Neutrophil (primary cell): Measurements from ENCODE around the gene BRD7.

Source experiments
- H3K27ac ChIP-seq: fragments of 200-600 bp; sonication (generic); 2 replicates; pipeline ENCODE4 v1.5.1; 2016; ENCODE audit warnings: mild to moderate bottlenecking, moderate library complexity
- H3K27me3 ChIP-seq: fragments of 200-600 bp; sonication (generic); 2 replicates; pipeline ENCODE4 v1.6.0; 2016; ENCODE audit warnings: mild to moderate bottlenecking
- H3K36me3 ChIP-seq: fragments of 200-600 bp; sonication (generic); 2 replicates; pipeline ENCODE4 v1.5.1; 2017
- H3K4me1 ChIP-seq, 2 experiments: fragments of 200-600 bp in 1 of 2; sonication (generic) in 1 of 2; 1 replicate in 1 of 2; 2 replicates in 1 of 2; pipeline versions ENCODE4 v1.5.1 to v1.6.1; 2013 to 2016; ENCODE audit warnings: low read depth in 1 of 2, low read length in 1 of 2, mild to moderate bottlenecking in 1 of 2, moderate library complexity in 1 of 2; ENCODE audit not compliant: control insufficient read depth in 1 of 2, insufficient read depth in 1 of 2
- H3K4me3 ChIP-seq, 2 experiments: fragments of 200-600 bp in 1 of 2; sonication (generic) in 1 of 2; 1 replicate in 1 of 2; 2 replicates in 1 of 2; pipeline ENCODE4 v1.5.1; 2013 to 2016; ENCODE audit warnings: low read depth in 1 of 2, low read length in 1 of 2, mild to moderate bottlenecking in 1 of 2, moderate library complexity in 1 of 2
- H3K9me3 ChIP-seq: fragments of 200-600 bp; sonication (generic); 2 replicates; pipeline ENCODE4 v1.5.1; 2016
- TF ChIP-seq, protein P1 (sequence below): fragments of 200-600 bp; sonication (generic); IDR thresholded peaks from 2 replicates; pipeline ENCODE4 v1.5.1; 2016; ENCODE audit warnings: antibody characterized with exemption

Gene BRD7

DNA sequence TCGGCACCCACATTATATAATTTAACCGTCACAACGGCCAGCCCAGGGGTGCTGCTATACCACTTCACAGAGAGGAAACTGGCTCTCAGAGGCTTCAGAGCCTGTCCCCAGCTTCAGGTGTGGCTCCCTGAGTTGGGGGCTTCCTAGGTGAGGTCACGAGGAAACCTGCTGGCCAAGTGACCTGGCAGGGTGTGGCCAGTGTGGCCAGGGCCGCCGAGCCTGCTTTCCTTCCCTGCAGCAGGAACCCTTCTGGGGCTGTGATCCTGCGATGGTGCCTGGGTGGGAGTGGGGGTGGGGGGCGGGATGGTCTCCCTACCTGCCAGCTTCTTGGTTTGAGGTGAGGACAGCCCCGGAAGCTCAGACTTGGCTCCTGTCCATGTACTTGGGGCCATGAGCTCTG is 62.5 kb downstream of the BRD7 start:
- no peaks in the 10 kb centered on the region for H3K27me3 ChIP-seq
- no peaks in the 10 kb centered on the region for H3K4me1 ChIP-seq
- no peak overlapping the region for H3K27ac ChIP-seq
- H3K9me3 ChIP-seq = no peaks in the 10 kb centered on the region
- no peak overlapping the region for H3K4me3 ChIP-seq
- TF ChIP-seq, protein P1, sequence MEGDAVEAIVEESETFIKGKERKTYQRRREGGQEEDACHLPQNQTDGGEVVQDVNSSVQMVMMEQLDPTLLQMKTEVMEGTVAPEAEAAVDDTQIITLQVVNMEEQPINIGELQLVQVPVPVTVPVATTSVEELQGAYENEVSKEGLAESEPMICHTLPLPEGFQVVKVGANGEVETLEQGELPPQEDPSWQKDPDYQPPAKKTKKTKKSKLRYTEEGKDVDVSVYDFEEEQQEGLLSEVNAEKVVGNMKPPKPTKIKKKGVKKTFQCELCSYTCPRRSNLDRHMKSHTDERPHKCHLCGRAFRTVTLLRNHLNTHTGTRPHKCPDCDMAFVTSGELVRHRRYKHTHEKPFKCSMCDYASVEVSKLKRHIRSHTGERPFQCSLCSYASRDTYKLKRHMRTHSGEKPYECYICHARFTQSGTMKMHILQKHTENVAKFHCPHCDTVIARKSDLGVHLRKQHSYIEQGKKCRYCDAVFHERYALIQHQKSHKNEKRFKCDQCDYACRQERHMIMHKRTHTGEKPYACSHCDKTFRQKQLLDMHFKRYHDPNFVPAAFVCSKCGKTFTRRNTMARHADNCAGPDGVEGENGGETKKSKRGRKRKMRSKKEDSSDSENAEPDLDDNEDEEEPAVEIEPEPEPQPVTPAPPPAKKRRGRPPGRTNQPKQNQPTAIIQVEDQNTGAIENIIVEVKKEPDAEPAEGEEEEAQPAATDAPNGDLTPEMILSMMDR = no peak
- H3K36me3 ChIP-seq = peaks cover 99% of the 10 kb centered on the region

DNA sequence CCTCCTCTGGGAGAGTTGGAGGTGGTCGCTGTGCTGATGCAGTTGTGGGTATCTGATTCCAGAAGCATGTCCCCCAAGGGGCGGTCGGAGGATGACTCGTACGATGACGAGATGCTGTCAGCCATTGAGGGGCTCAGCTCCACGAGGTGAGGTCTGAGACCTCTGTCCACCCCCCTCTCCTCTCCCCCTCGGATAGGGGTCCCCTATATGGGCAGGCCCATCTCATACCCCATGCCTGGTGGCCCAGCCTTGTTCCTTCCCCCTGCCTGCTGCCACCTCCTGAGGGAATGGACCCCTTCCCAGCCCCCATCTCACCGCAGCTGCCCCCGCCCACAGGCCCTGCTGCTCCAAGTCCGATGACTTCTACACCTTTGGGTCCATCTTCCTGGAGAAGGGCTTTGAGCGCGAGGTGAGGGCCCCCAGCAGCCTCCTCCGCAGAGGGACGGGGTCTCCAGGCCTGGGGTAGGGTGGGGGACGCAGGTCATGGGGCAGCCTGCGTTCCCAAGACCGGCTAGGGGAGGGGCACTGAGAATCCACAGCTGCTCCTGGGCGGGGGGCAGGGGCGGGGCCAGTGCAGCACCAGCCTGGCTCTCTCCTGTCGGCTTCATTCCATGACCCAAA is 63.2 kb downstream of the BRD7 start:
- Histone ChIP-seq H3K36me3 (peaks cover 99% of the 10 kb centered on the region), H3K9me3 (no peaks in the 10 kb centered on the region), H3K4me3 (no peak overlapping the region), H3K4me1 (no peaks in the 10 kb centered on the region), H3K27ac (no peak overlapping the region), H3K27me3 (no peaks in the 10 kb centered on the region)
- TF ChIP-seq, protein P1 = no peak

DNA sequence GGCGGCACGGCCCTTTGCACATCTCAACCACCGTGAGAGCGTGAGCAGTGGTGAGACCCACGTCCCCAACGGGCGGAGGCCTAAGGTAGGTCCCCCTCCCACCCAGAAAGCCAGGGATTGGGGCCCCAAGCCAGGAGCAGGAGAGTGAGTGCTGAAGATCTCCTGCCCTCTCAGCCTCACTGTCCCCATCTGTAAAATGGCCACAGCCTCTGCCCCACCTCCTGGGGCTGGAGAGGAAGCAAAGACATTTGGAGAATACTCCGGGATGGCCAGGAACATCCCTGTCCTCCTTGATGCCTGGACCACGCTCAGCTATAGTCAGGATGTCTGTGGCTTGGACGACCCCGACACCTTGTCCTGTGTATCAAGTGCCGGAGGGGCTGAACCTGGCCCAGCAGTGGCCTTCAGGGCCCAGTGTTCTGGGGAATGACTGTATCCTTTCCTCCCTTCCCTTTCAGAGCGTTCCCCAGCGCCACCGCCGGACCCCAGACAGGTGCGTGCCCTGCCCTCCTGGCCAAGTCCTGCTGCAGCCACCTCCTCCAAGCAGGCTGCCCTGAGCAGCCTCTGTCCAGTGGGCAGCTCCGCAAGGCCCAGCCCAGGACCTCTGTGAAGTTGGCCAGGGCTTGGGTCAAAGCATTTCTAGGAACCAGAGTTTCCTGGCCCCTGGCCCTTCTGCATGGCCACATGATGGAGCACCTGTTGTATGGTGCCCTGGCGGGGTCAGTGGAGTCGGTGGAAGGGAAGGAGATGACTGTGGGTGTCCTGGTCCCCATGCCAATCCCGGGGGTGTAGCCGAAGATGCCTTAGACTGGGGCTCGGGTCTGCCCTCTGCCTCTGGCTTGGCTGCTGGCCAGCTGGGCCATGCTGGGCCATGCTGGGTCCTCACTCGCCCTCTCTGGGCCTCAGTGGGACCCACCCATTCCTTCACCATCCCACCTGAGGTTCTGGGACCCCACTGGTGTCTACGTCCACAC is 64.0 kb downstream of the BRD7 start:
- no peaks in the 10 kb centered on the region for H3K27me3 ChIP-seq
- no peaks in the 10 kb centered on the region for H3K9me3 ChIP-seq
- H3K4me1 ChIP-seq = no peaks in the 10 kb centered on the region
- H3K27ac ChIP-seq = no peak overlapping the region
- no peak overlapping the region for H3K4me3 ChIP-seq
- TF ChIP-seq, protein P1 = no peak
- peaks cover 99% of the 10 kb centered on the region for H3K36me3 ChIP-seq

DNA sequence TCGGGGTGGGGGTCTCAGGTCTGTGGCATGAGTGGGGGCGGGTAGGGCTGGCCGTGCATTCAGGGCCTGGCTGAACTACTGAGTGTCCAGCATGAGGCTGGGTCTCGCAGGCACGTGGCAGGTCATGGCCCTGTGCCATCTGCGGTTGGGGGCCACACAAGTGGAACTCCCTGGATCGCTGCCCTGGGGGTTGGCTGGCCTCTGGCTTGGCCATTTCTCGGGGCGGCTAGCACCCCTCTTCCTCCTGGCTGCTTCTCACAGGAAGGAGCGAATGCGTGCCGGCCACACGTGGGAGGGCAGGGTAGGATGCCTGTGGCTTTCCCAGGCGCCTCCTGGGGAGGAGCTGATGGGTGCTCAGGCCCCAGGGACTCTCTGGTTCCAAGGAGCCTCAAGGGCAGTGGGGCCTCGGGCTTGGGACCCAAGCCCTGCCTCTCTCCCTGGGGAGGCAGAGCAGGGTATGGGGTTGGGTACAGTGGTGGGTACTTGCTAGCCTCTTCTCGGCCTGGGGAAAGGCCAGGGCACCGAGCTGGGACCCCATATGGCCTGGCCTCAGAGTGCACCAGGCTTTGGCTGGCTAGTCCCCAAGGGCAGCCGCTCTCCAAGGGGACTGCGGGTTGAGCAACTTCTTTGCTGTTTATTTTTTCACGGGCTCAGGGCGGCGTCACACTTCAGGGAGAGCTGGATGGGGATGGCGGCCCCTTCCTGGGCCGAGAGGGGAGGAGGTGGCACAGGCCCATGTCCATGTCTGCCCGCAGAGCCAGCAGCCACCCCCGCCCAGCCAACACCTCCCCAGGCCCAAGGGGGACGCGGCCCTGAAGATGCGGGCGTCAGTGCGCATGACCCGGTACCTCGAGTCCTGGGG is 65.0 kb downstream of the BRD7 start:
- Histone ChIP-seq H3K27ac (no peak overlapping the region), H3K27me3 (no peaks in the 10 kb centered on the region), H3K36me3 (peaks cover 99% of the 10 kb centered on the region), H3K4me1 (no peaks in the 10 kb centered on the region), H3K4me3 (no peak overlapping the region), H3K9me3 (no peaks in the 10 kb centered on the region)
- TF ChIP-seq, protein P1 = no peak

DNA sequence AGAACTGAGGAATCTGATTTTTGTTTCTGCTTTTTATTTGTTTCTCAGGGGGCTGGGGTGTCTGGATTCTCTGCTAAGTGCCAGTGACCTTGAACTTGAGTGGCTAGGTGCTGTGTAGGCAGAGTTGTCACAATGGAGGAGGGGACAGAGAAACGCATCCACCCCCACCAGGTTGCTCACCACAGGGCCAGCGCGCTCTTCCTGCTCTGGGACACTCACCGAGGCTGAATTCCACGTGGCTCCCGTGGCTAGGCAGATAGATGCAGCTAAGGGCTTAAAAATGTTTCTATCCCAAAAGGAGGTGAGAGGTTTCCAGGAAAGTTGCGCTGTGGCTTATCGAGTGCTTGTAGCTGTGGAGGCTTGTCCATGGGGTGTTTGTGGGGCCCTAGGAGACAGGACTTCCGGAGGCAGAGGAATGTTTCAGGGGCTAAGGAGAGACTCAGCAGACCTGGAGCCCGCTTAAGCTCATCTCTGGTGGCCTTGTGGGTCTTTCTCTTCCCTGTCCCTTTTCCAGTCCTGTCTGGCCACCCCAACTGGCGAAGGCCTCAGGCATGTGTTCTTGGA is 65.7 kb downstream of the BRD7 start:
- peaks cover 99% of the 10 kb centered on the region for H3K36me3 ChIP-seq
- H3K27me3 ChIP-seq = no peaks in the 10 kb centered on the region
- H3K4me3 ChIP-seq = no peak overlapping the region
- no peaks in the 10 kb centered on the region for H3K4me1 ChIP-seq
- TF ChIP-seq, protein P1 = no peak
- H3K9me3 ChIP-seq = no peaks in the 10 kb centered on the region
- H3K27ac ChIP-seq = no peak overlapping the region
